RCC 7860 (cell line): ENCODE results near the gene MGAT4B.

ENCODE experiments used
- DNase-seq: peaks from one replicate; pipeline ENCODE4 v3.0.0-alpha.2; 2015; ENCODE audit warnings: low spot score
- FAIRE-seq: peaks from 2 replicates; lab custom pipeline; 2012; peaks lifted over from hg19 to GRCh38; lab: Jason Lieb, UNC

The MGAT4B gene

DNA sequence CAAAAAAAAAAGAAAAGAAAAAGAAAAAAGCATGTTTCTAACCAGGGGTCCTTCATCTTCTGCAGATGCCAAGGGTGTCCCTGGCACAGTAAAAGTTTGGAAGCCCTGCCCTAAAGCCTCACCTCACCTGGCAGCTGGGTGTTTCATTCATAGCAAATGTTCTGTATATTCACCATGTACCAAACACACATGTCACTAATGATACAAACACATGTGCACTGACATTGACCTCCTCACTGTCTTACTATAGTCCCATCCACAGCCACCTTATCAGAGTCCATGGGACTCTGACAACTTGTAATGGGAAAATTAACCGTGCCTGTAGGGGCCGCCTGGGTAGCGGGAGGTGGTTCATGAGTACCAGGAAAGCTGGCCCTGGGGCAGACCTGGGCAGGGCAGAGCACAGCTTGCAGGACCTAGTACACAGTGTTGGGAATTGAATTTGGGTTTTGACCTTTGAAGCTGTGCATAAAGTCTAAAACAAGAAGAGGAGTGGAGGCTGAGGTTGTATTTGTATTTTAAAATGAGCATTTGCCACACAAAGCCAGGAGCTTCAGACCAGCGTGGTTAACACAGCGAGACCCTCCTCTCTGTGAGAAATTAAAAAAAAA lies 6.4 kb upstream of the MGAT4B start:
- DNase-seq (no peak), FAIRE-seq (no peak)

GRCh38 chr5:179812135-179812825 lies 5.6 kb upstream of the MGAT4B start:
- no peak for DNase-seq
- FAIRE-seq, result no peak

DNA sequence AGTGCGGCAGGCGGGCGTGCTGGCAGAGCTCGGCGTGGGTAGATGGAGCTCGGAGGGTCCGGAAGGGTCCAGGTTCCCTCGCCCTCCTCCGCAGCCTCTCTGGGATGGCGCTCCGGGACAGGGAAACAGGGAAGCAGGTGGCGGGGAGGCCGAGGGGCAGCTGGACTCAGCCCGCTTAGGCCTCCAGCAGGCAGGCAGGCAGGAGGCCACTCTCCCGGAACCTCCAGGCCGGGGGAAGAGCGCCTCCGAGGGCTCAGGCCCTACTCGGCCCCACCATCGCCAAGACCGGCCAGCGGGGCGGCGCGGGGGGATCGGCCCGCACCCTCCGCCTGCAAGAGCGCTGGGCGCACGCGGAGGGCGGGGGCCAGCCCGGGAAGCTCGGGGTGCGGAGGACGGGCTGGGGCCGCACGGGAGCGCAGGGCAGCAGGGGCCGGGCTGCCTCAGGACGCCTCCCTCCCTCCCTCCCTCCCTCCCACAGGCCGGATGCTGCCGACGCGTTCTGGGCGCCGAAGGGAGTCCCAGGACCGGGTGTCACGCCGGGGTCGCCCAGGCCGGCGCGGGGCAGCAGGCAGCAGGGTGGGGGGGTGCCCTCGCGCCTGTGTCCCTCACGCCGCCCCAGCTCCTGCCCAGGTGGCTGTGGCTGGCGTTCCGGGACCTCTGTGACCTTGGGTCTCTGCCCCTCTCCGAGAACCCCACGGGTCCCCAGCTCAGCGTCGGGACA lies 977 bp downstream of the MGAT4B start:
- FAIRE-seq, result no peak
- no peak for DNase-seq

- no peak for FAIRE-seq
- no peak for DNase-seq
Measured at GRCh38 chr5:179805070-179805528, 1.6 kb downstream of the MGAT4B start.

DNA sequence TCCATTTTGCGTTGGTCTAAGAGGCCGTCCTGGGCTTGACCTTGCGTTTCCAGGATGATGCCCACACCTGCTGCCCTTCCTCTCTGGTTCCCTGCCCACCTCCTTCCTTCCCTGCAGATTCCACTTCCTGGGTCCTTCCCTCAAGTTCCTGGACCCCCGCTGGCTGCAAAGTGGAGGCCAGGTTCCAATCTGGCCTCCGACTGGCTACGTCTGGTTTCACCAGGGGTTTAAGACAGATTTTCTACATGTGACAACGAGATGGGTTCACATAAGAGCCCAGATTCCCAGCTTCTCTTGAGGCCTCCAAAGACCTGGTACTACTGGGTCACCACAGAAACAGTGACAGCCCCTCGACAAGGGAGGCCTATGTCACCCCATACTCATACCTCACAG lies 2.1 kb downstream of the MGAT4B start:
- DNase-seq (no peak), FAIRE-seq (no peak)

GRCh38 chr5:179803651-179804554 lies 2.8 kb downstream of the MGAT4B start:
- FAIRE-seq, result no peak
- no peak for DNase-seq

DNA sequence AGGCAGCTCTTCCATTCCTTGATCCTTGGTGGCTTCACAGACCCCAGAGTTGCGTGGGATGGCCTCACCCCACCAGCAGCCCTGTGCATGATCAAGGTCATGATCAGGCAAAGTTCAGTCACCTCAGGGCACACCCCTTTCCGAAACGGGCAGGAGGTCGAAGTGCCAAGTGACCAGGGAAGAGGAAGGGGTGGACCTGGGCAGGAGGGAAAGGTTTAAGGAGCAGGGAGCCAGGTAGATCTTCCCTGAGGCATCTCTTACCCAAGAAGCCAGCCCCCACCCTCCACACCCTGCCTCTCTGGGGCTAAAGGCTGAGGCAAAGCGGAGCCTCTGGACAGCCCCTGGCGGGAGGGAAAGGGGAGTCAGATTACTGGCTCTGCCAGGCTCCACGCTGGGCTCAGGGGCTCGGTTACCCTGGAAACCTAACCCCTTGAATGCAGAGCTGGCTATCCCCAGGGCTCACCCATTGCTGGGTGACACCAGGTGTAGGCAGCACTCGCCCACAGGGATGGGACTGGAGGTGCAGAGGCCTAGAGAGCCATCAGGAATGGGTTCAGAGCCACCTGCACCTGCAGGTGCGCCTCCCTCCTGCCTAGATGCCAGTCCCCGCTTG lies 3.6 kb downstream of the MGAT4B start:
- FAIRE-seq (no peak), DNase-seq (no peak)

DNA sequence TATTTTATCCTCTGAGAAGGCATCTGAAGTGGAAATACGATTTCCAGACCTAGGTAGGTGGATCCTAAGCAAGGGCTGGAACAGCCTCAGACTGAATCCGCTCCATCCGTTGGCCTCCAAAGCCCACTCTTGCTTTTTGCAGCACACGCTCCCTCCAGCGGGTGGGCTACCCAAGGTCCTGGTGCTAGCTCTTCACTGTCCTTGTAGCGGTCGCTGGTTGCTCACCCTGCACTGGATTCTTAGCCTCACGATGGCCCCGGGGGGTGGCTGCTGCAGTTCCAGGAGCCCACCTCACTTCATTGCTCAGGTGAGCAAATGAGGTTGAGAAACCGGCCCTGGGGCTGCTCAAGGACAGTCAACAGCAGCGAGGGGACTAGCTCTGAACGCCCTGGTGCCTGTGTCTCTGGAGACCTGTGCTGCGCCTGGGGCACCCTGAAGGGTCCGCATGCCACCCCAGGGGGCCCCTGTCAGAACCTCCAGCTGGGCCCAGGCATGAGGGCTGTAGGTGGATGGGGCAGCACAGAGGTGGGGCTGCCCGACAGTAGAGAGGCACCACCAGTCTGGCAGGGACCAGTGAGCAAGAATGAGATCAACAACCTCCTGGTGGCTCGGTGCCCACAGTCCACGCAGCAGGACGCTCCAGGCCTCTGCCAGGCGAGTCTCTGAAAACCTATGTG lies 4.3 kb downstream of the MGAT4B start:
- no peak for FAIRE-seq
- DNase-seq, result no peak

DNA sequence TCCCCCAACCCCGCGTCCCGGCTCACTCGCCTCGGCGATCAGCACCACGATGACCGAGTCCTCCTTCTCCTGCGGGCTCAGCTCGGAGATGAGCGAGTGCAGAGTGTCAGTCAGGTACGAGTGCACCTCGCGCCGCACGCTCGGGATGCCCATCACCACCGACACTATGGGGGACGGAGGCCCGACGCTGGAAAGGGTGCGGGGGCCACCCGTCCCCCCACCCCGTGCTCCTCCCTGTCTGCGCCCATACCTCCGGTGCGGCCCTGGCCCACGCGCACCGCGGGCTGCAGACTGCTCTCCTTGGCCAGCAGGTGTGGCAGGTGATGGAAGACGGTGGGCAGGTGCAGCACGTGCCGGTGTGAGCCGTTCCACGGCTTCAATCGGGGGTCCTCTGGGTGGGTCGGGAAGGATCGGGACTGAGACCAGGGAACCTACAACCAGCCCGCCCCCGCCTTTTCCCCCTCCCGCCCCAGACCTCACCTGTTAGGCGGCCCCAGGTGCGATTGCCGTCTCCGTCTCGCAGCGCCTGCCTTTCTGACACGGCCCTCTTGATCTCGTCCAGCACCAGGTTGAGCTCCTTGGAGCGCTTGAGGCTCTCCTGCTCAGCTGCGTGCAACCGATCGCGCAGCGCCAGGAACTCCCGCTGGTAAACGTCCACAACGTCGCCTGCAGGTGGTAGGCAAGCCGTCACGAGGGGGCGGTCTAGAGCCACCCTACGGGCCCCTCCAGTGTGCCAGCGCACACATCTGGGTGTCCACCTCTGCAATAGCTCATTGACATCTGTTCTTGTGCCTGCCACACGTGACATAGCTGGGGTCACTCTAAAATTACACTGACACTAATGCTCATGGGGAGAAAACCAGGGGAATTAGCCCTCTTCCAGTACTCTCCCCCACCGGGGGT lies 5.1 kb downstream of the MGAT4B start:
- FAIRE-seq, result no peak
- DNase-seq, result no peak

DNA sequence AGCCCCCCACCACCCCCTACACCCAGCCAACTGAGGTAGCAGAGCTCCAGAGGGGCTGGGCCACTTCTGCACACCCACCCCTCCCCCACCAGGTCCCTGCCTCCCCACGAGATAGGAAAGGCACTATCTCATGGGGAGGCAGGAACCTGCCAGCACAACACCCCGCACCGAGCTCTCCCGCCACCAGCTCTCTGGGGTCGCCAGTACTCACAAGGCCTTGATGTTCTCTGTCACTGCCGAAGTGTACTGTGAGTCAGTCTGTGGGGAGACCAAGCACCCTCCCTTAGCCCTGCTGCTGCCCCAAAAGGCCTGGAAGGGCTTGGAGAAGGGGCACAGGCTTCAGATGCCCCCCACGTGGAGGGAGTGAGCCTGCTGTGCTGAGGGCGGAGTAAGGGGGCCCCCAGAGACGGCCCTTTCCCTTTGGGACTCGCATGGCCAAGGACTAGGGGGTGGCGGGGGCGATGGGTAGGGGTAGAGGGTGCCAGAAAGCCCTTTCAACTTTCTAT lies 5.9 kb downstream of the MGAT4B start:
- FAIRE-seq, result no peak
- DNase-seq, result no peak

DNA sequence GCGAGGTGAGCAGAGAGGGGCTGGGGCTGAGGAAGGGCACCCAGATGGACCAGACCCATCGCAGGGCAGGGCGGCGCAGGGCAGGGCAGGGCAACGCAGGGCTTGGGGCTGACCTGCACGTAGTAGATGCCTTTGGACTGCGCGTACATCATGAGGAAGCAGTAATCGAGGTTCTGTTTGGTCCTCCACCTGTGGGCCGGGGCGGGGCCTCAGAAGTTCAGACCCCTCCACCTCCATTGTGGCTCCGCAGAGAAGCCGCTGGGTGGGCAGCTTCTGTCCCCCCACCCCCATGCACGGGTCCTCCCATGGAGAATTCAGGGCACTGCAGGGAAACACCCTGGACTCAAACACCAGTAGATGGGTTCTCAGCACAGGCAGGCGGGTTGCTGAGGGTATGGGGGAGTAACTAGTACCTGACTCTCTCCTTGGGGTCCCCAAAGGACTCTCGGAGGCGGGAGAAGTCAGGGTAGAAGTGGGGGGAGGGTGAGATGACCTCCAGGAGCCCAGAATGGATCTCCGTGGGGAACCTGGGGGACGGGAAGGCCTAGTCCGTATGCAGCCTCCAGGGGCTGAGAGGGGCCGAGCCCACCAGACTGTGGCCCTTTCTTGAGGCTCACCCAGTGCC lies 6.5 kb downstream of the MGAT4B start:
- no peak for DNase-seq
- FAIRE-seq, result no peak

- FAIRE-seq, result no peak
- no peak for DNase-seq
Measured at GRCh38 chr5:179799644-179799973, 7.1 kb downstream of the MGAT4B start.

DNA sequence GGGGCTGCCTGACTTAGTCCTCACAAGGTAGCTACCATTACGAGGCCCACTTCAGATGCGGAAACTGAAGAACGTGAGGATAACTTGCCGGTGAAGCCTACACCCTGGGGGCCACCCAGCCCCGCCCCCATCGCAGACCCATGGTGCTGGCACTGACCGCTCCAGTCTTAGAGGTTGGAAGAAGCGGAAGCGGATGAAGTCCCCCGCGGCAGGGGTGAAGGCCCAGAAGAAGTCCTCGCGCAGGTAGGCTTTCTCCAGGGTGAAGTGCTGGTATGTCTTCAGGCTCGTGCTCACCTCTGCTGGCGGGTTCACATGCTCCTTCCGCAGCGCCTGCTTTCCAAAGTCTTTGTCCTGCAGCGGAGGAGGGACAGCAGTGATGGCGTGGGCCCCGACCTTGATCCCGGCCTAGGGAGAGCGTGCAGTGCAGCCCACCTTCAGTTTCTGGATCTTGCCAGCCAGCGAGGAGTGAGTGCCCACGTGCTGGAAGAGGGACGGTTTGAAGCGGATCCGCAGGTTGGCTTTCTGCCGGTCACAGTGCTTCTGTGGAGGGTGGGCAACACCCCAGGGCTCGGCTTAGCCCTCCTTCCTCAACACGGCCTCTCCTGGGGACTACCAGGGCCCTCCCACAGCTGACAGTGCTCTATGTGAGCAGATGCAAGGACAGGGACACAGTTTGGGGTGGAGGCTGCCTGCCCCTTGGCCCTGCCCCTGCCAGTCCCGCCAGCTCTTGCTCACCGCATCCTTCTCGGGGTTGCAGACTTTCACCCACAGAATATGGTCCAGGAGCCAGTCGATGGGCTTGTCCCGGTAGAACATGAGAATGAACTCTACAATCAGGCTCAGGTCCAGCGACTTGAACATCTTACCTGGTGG lies 7.7 kb downstream of the MGAT4B start:
- no peak for DNase-seq
- no peak for FAIRE-seq

- no peak for DNase-seq
- FAIRE-seq, result no peak
Measured at GRCh38 chr5:179798144-179798770, 8.4 kb downstream of the MGAT4B start.

GRCh38 chr5:179797741-179798140 lies 8.9 kb downstream of the MGAT4B start:
- FAIRE-seq (no peak), DNase-seq (no peak)

- no peak for FAIRE-seq
- DNase-seq, result no peak
Measured at GRCh38 chr5:179796877-179797608, 9.6 kb downstream of the MGAT4B start.
